Peyer's patch (tissue), 4 donors: ENCODE measurements around the gene CD99.

Experiments used
- CTCF ChIP-seq, 6 experiments: fragments of 450-650 bp in 4 of 6; fragments of 200-600 bp in 2 of 6; sonication (generic) in 1 of 6; IDR thresholded peaks; one replicate each; pipeline ENCODE4 v1.5.1; 2017 to 2019; ENCODE audit warnings: antibody characterized with exemption in 6 of 6, mild to moderate bottlenecking in 3 of 6, moderate library complexity in 1 of 6
- POLR2A ChIP-seq, 2 donors: fragments of 450-650 bp; IDR thresholded peaks; one replicate each; pipeline ENCODE4 v1.5.1; 2017; ENCODE audit warnings: antibody characterized with exemption in 2 of 2, mild to moderate bottlenecking in 2 of 2, moderate library complexity in 2 of 2

- TF ChIP-seq POLR2A (IDR thresholded peaks at IDR 0.05) (no peak), CTCF (IDR thresholded peaks at IDR 0.05) (no peak)
Observed at GRCh38 chrX:2709556-2709955, 18.5 kb downstream of the CD99 start.
